ENCODE data around the gene SUSD2.

DNA sequence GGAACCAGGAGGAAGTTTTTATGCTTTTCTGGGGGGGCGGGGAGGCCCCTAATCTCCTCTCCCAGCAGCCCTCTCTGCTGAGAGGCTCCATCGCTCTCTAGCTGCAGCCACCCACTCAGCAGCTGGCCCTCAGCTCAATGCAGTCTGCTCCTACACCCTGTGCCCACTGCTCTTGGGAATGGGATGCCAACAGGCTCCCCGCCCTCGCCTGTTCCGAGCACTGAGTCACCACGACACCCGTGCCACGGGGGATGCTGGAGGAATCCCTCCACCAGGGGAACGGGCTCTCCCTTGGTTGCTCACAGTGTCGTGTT lies 23.5 kb upstream of the SUSD2 start:
- TF ChIP-seq, protein P1, sequence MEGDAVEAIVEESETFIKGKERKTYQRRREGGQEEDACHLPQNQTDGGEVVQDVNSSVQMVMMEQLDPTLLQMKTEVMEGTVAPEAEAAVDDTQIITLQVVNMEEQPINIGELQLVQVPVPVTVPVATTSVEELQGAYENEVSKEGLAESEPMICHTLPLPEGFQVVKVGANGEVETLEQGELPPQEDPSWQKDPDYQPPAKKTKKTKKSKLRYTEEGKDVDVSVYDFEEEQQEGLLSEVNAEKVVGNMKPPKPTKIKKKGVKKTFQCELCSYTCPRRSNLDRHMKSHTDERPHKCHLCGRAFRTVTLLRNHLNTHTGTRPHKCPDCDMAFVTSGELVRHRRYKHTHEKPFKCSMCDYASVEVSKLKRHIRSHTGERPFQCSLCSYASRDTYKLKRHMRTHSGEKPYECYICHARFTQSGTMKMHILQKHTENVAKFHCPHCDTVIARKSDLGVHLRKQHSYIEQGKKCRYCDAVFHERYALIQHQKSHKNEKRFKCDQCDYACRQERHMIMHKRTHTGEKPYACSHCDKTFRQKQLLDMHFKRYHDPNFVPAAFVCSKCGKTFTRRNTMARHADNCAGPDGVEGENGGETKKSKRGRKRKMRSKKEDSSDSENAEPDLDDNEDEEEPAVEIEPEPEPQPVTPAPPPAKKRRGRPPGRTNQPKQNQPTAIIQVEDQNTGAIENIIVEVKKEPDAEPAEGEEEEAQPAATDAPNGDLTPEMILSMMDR (IDR thresholded peaks at IDR 0.05; ENCODE audit: borderline replicate concordance, extremely low read depth, low read length, poor library complexity, severe bottlenecking): no peak
- no peak for TF ChIP-seq EZH2 (IDR thresholded peaks at IDR 0.05; ENCODE audit: borderline replicate concordance, low read depth, low read length, severe bottlenecking)

All from DND-41 (cell line).